ENCODE measurements around the gene ALOX12. TPM values are rescaled to one million over a fixed set of nuclear protein-coding genes. Genes with fewer than 3 reads are reported as not detected.

Gene ALOX12
- total RNA-seq, 2 experiments from 2014 or later: not detected

- Histone ChIP-seq H3K79me2 (ENCODE audit: insufficient read depth, low read depth, low read length) (no peaks in the 10 kb centered on the region), H3K27ac (ENCODE audit: low read depth, low read length, poor library complexity, severe bottlenecking) (no peak overlapping the region), H3K4me1 (ENCODE audit: insufficient read depth, low read length, poor library complexity, severe bottlenecking) (no peaks in the 10 kb centered on the region), H3K4me2 (ENCODE audit: low read length) (no peak overlapping the region), H4K20me1 (ENCODE audit: insufficient read depth, low read length) (no peaks in the 10 kb centered on the region), H3K9me3 (ENCODE audit: low read length) (no peaks in the 10 kb centered on the region), H3K9me2 (ENCODE audit: insufficient read depth, low read length) (no peaks in the 10 kb centered on the region), H3K36me3 (ENCODE audit: insufficient read depth, low read length) (peaks cover 36% of the 10 kb centered on the region), H2AFZ (ENCODE audit: low read length) (no peak overlapping the region), H3K4me3 (ENCODE audit: low read depth, low read length, poor library complexity, severe bottlenecking) (no peak overlapping the region)
- DNase-seq (ENCODE audit: low spot score): no peak
- ChIA-PET POLR2A (interaction anchor here (0.6 kb wide), 1 partner anchor 93 kb away, joined by 5 read pairs; no protein-coding TSS in a partner anchor), CTCF (ENCODE audit: unreplicated experiment) (no interaction called here)
- no TSS peak for BruUV-seq (replicated peaks)
- intact Hi-C loops (cut with micrococcal nuclease; ENCODE audit: unreplicated experiment): no loop called here
- TF ChIP-seq CTCF (conservative IDR thresholded peaks at IDR 0.05; ENCODE audit: low read length) (no peak), EZH2phosphoT487 (IDR thresholded peaks at IDR 0.05; ENCODE audit: borderline replicate concordance, low read depth, low read length) (no peak)
Observed at GRCh38 chr17:6998855-6999508, 3.1 kb downstream of the ALOX12 start.

- intact Hi-C loops (cut with micrococcal nuclease; ENCODE audit: unreplicated experiment): no loop called here
- no TSS peak for BruUV-seq (replicated peaks)
- no peak for DNase-seq (ENCODE audit: low spot score)
- Histone ChIP-seq H2AFZ (ENCODE audit: low read length) (no peak overlapping the region), H3K79me2 (ENCODE audit: insufficient read depth, low read depth, low read length) (no peaks in the 10 kb centered on the region), H4K20me1 (ENCODE audit: insufficient read depth, low read length) (no peaks in the 10 kb centered on the region; the same call in 1 of the 2 replicates), H3K4me3 (ENCODE audit: low read depth, low read length, poor library complexity, severe bottlenecking) (no peak overlapping the region), H3K9me2 (ENCODE audit: insufficient read depth, low read length) (no peaks in the 10 kb centered on the region), H3K9me3 (ENCODE audit: low read length) (no peaks in the 10 kb centered on the region), H3K4me1 (ENCODE audit: insufficient read depth, low read length, poor library complexity, severe bottlenecking) (no peaks in the 10 kb centered on the region), H3K27ac (ENCODE audit: low read depth, low read length, poor library complexity, severe bottlenecking) (no peak overlapping the region), H3K4me2 (ENCODE audit: low read length) (no peak overlapping the region), H3K36me3 (ENCODE audit: insufficient read depth, low read length) (peaks cover 36% of the 10 kb centered on the region)
- no peak for TF ChIP-seq EZH2phosphoT487 (IDR thresholded peaks at IDR 0.05; ENCODE audit: borderline replicate concordance, low read depth, low read length)
- TF ChIP-seq CTCF (conservative IDR thresholded peaks at IDR 0.05; ENCODE audit: low read length): peak; percentile 62
- ChIA-PET CTCF (ENCODE audit: unreplicated experiment) (no interaction called here), POLR2A (no interaction called here)
Observed at GRCh38 chr17:7001318-7001961, 5.6 kb downstream of the ALOX12 start.
